NCI-H446 treated with DMSO at 0.1 percent for 48 hours (cell line): Measurements from ENCODE around the gene KTN1.

Source experiments
- DNase-seq: peaks from one replicate; lab custom pipeline; 2025; lab: John Stamatoyannopoulos, UW

The KTN1 gene

GRCh38 chr14:55611859-55612258 lies 31.9 kb downstream of the KTN1 start:
- no peak for DNase-seq

GRCh38 chr14:55614304-55614703 lies 34.3 kb downstream of the KTN1 start:
- no peak for DNase-seq

- no peak for DNase-seq
Measured at GRCh38 chr14:55620277-55620676, 40.3 kb downstream of the KTN1 start.

GRCh38 chr14:55620981-55621380 lies 41.0 kb downstream of the KTN1 start:
- DNase-seq, result no peak

- no peak for DNase-seq
Measured at GRCh38 chr14:55621391-55621790, 41.4 kb downstream of the KTN1 start.

GRCh38 chr14:55624913-55625312 lies 44.9 kb downstream of the KTN1 start:
- DNase-seq, result no peak

GRCh38 chr14:55625481-55625880 lies 45.5 kb downstream of the KTN1 start:
- DNase-seq, result no peak

GRCh38 chr14:55626131-55626530 lies 46.1 kb downstream of the KTN1 start:
- no peak for DNase-seq

- no peak for DNase-seq
Measured at GRCh38 chr14:55628426-55628825, 48.4 kb downstream of the KTN1 start.

- DNase-seq, result no peak
Measured at GRCh38 chr14:55638665-55639064, 58.7 kb downstream of the KTN1 start.

- DNase-seq, result no peak
Measured at GRCh38 chr14:55641290-55641689, 61.3 kb downstream of the KTN1 start.

- DNase-seq, result no peak
Measured at GRCh38 chr14:55641954-55642353, 61.9 kb downstream of the KTN1 start.

GRCh38 chr14:55645145-55645544 lies 65.1 kb downstream of the KTN1 start:
- DNase-seq, result no peak

- no peak for DNase-seq
Measured at GRCh38 chr14:55645845-55646832, 66.1 kb downstream of the KTN1 start.

- DNase-seq, result no peak
Measured at GRCh38 chr14:55650992-55651391, 71.0 kb downstream of the KTN1 start.

GRCh38 chr14:55654243-55654642 lies 74.2 kb downstream of the KTN1 start:
- no peak for DNase-seq

GRCh38 chr14:55661029-55661428 lies 81.0 kb downstream of the KTN1 start:
- DNase-seq, result no peak

- DNase-seq, result no peak
Measured at GRCh38 chr14:55662752-55663151, 82.7 kb downstream of the KTN1 start.

- no peak for DNase-seq
Measured at GRCh38 chr14:55665067-55665675, 85.2 kb downstream of the KTN1 start.

GRCh38 chr14:55667801-55668200 lies 87.8 kb downstream of the KTN1 start:
- DNase-seq, result no peak

GRCh38 chr14:55671641-55672040 lies 91.6 kb downstream of the KTN1 start:
- no peak for DNase-seq

GRCh38 chr14:55673048-55673447 lies 93.0 kb downstream of the KTN1 start:
- no peak for DNase-seq

- DNase-seq, result no peak
Measured at GRCh38 chr14:55681096-55681495, 101.1 kb downstream of the KTN1 start.
